Activated CD8-positive, alpha-beta memory T cell treated with anti-CD3 and anti-CD28 coated beads, Interleukin-2, amount 50 U/mL, for 4 hours (primary cell): ENCODE results near the gene TMEM143.
"Not testable (repeated sequence)": the region's sequence is repeated elsewhere in the genome, so short reads cannot be mapped to it uniquely, and the experiment has no call there.

Source experiments
- DNase-seq: peaks from one replicate; pipeline ENCODE4 v3.0.0-alpha.2; 2020

TMEM143 gene

DNA sequence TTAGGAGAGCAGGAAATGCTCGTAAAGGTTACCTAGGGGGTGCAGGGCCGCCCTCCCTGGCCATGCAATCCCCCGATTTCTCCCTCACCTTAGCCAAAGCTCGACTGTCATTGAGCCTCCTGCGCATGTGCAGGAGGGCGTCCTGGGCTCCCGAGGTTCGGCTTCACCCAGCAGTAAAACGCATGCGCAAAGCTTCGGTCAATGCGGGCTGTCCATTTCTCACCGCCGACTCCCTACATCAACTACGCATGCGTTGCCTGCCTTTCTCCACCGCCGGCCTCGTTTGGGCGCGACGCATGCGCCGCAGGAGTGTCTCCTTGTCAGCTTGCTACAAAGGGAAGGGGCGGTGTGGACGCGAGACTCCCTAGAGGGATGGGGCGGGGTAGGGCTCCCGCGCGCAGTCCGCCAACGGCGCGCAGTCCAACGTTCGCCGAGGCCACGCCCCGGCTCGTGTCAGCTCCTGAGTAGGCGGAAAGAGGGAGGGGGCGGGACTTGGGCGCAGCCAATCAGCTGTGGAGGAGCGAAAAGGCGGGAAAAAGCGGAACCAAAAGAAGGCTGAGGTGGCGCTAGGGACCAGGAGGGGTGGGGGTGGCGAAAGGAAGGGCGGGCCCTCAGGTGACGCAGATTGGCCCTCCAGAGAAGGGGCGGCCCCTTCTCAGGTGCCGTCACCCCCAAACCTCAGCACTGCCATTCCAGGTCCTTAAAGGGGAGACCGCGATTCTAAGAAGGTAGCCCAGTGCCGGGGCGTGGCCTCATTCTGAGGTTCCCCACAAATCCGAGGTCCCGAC is at the start of gene TMEM143, which contains the start of gene SYNGR4:
TMEM143 (minus strand) TSS at position 131 of the 788 bp plus-strand sequence; CDS start at position 111, 20 bp downstream.
SYNGR4 (plus strand) TSS at position 558 of the 788 bp plus-strand sequence. CDS start 1,476 bp downstream, outside the sequence.
- peak; percentile 96 for DNase-seq

DNA sequence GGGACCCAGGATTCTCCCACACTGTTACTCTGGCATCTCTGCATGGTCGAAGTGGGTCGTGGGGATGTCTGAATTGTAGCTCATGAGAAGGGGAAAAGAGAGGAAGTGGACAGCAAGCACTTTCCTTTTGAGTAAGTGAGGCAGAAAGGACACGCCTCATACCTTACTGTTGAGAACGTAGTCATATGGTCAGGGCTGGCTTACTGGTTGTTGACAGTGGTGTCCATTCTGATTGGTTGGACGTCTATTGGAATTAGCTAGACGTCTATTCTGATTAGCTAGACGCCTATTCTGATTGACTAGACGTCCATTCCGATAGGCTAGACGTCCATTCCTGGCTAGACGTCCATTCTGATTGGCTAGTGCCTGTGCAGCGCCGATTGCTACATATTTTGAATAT is 42.1 kb upstream of the TMEM143 start:
- no peak for DNase-seq

DNA sequence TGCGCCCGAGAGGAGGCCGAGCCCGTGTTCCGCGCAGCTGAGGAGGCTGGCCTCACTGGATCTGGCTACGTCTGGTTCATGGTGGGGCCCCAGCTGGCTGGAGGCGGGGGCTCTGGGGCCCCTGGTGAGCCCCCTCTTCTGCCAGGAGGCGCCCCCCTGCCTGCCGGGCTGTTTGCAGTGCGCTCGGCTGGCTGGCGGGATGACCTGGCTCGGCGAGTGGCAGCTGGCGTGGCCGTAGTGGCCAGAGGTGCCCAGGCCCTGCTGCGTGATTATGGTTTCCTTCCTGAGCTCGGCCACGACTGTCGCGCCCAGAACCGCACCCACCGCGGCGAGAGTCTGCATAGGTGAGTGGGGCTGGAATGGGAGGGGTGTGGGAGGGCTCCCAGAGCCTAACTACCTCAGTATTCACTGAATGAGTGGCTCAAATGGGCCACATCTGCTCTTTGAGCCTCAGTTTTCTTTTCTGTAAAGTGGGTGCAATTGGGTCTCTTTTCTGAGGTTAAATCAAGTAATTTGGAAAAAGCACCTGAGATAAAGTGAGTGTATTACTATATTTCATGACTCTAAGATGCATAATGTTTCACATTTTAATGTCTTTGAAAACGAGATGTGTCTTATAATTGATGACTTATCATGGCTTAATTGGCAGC is 41.4 kb upstream of the TMEM143 start:
- no peak for DNase-seq

DNA sequence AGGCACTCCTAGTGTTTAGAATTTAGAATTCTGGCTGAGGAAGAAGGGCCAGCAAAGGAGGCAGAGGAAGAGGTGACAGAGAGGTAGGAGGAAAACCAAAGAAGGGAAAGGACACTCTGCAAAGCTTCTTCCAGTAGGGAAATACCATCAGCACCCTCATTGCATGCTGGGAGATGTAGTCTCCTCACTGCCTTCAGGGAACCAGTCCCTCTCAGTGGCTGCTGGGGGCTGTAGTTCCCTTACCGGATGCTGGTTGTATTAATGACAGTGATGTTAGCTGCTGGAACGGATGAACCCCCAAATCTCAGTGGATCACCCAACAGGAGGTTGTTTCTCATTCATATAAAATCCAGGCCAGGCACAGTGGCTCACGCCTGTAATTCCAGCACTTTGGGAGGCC is 39.9 kb upstream of the TMEM143 start:
- DNase-seq, result peak; percentile 49

DNA sequence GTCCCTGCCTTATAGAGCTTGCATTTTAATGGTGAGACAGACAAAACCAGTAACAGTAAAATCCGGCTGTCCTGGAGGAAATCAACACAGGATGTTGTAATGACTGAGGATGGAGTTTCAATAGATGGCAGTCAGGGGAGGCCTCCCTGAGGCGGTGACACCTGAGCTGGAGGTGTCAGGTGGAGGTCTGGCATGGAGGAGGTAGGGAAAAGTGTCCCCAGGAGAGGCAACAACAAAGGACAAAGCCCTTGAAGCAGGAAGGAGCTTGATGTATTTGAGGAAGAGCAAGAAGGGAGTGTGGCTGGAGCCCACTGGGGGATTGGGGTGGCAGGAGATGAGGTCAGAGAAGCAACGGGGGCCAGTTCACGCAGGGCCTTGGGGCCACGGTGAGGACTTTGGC is 37.5 kb upstream of the TMEM143 start:
- DNase-seq, result no peak

DNA sequence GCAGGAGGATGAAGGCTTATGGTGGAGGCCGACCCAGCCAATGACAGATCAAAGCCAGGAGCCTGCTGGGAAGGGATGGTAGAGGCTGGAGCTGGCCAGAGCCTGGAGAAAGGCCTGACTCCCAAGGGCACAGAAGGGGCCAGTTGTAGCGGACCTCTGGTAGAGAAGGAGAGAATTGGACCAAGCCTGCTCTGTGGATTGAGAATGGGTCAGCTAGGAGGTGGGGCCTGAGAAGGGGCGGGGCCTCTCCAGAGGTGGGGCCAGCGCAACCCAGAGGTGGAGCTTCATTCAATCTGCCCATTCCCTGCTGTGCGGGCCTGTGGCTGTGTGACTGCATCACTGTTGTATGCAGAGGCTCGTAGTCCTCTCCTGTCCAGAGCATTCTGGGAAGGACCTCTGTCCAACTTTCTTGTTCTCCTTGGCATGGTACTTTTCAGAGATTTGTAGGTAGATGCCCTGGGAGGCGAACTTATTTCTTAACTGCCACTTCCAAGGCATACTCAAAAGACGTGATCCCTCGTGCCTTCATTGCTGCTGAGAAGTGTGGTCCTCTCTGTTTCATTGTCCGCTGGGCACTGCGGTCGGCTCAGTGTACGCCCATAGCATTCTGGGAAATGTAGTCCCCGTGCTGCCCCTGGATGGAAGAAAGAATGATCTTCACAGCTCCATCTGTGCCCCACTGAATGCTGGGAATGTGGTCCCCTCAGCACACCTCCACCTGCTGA is 36.4 kb upstream of the TMEM143 start:
- peak; percentile 28 for DNase-seq

DNA sequence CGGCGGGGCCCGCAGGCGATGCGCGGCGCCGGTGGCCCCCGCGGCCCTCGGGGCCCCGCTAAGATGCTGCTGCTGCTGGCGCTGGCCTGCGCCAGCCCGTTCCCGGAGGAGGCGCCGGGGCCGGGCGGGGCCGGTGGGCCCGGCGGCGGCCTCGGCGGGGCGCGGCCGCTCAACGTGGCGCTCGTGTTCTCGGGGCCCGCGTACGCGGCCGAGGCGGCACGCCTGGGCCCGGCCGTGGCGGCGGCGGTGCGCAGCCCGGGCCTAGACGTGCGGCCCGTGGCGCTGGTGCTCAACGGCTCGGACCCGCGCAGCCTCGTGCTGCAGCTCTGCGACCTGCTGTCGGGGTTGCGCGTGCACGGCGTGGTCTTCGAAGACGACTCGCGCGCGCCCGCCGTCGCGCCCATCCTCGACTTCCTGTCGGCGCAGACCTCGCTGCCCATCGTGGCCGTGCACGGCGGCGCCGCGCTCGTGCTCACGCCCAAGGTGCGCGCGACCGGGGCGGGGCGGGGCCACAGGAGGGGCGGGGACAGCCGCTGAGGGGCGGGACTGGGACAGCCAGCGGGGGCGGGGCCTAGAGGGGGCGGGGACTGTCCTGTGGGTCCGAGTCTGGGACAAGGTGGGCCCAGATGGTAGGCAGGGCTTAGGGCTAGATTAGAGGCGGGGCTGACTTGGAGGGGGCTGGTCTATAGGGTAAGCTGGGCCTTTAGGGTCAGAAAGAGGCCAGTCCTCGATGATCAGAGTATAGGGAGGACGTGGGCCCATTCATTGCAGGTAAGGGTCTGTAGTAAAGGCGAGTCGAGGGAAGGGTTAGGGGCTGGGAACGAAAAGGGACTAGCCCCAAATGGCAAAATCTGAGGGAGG is 34.9 kb upstream of the TMEM143 start:
- DNase-seq, result peak; percentile 75

DNA sequence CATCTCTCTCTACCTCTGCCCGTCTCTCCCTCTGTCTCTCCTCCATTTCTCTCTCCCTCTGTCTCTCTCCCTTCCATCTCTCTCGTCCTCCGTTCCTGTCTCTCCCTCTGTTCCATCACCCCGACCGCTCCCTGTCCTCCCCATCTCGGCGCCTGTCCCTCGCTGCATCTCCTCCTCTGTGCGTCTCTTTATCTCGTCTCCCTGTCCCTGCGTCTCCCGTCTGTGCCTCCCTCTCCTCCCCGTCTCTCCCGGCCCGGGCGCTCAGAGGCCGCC is 34.3 kb upstream of the TMEM143 start:
- no peak for DNase-seq

DNA sequence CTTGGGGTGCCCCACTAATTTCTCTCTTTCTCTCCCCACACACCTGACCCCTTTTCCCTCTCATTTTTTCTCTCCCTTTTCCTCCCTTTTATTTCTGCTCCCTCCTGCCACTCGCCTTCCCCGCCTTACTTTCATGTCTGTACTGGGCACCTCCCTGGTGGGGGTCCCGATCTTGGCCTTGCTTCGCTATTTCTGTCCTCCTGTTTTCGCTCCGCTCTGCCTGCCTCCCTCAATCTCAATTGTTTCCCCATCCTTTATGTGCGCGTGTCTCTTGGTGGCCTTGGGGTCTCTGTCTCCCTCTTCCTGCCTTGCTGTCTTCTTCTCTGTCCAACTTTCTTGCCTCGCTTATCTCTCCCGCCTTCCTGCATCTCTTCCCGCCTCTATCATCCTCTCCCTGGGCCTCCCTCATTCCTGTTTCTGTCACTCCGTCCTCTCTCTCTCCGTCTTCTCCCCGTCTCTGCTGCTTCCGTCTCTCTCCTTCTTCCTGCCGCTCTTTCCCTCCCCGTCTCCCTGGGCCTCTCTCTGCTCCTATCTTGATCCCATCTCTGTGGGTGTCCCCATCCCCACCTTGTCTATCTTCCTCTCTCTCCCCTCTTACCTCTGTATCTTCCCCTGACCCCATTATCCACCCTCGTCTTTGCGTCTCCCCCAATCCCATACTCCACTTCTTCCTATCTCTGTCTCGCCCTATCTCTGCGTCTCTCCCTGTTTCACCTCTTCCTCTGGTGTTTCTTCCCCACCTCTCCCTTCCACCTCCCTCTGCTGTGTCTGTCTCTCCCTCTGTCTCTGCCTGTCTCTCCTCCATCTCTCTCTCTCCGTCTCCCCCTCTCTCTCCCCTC is 33.7 kb upstream of the TMEM143 start:
- no peak for DNase-seq

DNA sequence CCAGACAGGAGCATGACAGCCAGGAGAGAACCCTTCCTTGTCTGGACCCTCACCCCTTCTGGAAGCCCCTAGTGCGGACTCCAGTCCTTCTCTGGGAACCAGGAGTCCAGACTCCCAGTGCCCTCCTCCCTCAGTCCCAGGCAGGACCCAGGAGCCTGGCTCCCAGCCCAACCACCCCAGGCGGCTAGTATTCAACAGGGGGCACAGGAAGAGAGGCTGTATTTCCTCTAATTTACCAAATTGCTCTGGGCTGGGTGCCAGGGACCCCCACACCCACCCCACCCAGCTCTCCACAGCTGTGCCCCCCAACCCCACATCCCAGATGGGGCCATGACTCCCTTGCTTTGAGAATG is 33.1 kb upstream of the TMEM143 start:
- no peak for DNase-seq

DNA sequence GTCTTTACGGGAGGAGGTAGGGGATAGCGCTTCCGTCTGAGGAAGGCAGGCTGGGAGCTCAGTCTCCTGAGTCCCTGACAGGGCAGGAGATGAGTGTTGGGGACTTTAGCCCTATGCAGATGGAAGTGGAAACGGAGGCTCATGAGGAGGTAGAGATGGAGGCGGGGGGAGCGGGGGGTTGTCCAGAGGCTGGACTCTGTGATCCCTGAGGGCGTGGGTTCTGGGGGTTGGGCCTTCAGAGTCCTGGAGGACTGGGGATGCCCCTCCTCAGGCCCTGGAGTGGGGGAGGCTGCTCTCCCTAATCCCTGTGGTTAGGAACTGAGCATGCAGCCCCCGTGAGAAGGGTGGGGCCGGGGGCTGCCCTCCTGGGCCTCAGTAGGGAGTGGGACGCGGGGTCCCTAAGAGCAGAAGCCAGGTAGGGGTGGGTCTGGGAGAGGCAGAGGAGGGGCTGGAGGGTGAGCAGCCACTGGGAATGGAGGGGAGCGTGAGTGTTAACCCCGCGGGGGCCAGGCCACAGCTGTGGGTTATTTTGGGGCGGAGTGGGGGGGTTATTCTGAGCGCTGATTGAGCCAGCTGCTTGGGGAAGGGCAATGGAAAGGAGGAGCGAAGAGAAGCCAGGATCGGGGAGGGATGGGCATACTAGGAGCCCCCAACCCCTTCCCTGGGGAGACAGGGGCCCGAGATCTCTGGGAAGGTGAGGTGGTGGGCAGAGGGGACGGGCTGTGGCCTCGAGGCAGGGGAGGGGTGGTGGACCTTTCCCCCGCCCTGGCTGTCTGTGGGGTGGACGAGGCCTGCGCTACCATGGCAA is 32.5 kb upstream of the TMEM143 start:
- no peak for DNase-seq

DNA sequence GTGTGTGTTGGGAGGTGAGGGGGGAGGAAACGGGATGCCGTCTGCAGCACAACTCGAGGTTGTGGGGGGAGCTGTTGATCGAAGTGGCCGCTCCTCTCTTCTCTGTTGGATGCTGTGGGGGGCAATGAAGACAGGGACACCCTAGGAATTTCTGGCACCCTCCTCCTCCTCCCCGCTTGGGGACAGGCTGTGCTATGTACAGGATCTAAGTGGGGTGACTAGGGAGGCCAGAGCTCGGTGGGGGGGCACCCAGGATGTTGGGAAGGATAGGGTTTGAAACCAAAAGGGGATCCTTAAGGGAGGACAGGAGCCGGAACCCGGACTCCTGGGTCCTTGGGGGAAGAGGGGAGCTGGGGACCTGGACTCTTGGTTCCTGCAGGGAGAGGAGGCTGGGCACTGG is 31.8 kb upstream of the TMEM143 start:
- DNase-seq, result no peak

DNA sequence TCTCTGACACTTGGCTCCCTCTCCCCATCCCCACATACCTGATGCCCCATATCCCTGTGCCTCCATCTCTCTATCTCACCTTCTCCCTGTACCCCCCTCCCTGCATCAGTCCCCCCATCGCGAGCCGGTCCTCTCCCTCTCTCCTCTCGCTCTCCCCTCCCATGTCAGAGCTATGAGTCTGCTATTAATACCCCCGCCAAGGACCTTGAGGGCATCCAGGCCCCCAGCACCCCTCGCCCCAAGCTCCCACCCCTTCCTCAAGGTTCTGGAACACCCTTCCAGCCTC is 31.4 kb upstream of the TMEM143 start:
- no peak for DNase-seq

DNA sequence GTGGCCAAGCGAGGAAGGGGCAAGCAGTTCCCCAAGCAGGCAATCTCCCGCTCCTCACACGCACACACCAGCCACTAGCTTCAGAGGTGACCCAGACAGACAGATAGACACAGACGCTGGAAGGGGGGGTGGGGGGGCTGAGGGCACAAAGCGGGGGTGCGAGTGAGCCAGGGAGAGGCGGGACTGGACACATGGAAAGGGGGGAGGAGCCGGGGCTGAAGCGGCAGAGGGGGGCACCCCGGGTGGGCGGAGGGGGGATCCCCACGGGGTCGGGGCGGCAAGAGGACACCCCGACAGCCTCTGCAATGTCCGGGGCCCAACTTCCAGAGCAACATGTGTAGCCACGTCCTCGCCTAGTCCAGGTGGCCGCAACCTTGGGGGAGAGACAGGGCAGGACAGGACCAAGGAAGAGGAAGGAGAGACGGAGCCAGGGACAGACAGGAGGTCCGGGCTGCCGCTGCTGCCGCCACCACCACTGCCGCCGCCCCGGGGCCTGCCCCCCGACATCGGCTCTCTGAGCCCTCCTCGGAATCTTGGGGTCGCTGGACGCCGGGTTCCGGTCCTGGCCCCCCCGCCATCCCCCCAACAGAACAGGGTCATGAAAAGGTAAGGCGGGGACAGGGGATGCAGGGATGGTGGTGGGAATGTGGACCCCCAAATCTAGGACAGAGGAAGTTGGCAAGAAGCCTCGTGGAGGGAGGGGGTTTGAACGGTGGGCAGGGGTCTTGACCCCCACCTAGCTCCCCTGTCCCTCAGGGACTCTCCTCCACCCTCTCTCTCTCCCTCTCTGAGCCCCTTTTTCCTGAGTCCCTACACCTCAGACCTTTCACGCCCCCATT is 30.8 kb upstream of the TMEM143 start:
- DNase-seq, result no peak

DNA sequence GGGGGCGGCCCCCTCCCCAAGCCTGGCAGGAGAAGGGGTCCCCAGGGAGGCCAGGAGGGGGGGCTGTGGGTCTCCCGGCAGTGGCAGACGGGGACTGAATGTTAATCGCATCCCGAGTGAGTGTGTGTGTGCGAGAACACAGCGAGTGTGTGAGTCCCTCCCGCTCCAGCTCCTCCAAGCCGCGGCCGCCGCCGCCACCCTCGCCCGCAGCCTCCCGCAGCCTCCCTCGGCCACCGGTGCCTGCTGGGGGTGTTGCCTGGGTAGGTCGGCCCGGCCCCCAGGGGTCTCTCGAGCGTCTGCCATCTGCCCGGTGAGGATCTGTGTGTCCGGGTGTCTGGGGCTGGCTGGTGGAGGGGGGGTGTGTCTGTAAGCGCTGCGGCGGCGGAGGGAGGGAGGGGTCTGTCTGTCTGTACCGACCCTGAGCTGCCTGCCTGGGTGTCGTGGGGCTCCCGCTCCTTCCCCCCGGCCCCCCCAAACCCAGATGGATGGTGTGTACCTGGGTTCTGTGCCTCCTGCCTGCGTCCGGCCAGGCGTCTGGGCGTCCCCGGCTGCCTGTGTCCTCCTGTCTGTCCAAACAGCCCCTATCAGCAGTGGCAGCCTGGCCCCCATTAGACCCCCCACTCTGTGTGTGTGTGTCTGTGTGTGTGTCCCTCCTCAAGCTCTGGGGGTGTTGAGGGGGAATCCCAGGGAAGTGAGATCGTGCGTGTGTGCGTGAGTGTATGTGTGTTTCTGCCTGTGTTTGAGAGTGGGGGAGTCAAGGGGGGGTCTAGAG is 30.0 kb upstream of the TMEM143 start, which contains the start of gene GRIN2D:
GRIN2D (plus strand) TSS at position 110 of the 772 bp plus-strand sequence. CDS start 4,725 bp downstream, outside the sequence.
- peak; percentile 26 for DNase-seq

DNA sequence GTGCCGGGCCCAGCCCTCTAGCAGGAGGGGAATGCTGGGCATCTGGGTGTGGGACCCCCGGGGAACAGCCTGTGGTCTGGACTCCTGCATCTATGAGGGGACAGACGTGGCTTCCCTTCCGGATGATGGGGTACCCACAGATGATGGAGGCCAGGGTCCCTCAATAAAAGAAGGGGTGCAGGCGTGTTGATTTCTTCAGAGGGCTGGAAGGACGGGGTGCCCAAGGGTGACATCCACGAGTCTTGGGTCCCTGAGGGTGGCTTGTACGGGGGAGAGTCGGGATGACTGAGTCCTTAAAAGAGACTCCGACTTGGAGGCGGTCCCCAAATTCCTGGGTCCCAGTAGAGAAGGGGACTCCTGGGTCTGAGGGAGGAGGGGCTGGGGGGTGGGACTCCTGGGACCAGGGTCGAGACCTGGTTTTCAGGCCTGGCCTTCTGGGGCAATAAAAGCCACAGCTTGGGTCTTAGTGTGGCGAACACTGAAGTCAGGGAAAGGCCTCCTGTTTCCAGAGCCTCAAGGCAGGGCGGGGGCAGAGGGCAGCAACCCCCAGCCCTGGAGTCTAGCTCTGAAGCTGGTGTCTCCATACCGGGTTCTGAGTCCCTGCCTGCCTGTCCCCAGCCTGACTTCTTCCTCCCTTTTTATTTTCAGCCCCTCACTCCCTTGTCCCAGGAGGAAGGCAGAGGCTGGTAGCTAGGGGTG is 29.3 kb upstream of the TMEM143 start:
- DNase-seq, result no peak

DNA sequence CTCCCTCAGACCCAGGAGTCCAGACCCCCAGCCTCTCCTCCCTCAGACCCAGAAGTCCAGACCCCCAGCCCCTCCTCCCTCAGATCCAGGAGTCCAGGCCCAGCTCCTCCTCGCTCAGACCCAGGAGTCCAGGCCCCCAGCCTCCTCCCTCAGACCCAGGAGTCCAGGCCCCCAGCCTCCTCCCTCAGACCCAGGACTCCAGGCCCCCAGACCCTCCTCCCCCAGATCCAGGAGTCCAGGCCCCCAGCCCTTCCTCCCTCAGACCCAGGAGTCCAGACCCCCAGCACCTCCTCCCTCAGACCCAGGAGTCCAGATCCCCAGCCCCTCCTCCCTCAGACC is 28.2 kb upstream of the TMEM143 start:
- not testable (repeated sequence) for DNase-seq

DNA sequence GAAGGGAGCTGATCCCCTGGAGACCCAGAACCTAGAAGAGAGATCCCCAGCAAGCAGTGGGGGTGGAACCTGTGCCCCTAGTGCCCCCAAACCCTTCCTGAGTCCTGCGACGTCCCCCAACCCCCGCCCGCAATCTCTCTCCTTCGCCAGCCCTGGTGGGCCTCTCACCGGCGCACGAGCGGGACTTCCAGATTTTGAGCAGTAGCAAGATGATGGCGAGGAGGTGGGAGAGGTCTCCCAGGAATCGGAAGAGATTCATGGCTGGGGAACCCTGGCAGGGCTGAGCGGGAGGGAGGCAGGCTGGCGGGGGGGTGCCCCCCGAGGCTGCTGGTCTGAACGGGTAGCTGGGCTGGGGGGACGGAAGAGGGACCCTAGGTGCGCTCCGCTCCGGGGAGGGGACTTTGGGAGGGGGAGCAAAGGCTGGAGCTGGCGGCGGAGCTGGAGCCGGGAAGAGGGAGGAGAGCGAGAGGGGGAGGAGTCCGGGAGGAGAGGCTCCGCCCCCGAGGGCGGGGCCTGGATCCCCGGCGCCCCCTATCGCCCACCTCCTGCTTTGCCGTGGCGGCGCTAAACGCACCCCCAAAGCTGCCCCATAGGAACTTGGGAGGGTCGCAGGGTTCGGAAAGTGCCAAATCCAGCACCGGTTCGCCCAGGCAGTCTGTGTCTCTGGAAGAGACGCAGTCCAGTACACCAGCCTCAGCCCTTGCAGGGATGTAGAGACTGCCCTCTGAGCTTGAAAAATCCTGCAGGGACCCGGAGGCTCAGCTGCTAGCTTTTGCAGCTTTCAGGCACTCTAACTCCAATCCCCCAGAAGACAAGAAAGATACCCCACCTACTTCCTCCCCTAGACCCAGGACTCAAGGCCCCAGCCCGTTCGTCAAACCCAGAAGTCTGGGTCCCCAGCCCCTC is 27.6 kb upstream of the TMEM143 start, which contains the start of gene KDELR1:
KDELR1 (minus strand) TSS at position 452 of the 906 bp plus-strand sequence; CDS start at position 259, 193 bp downstream.
- peak; percentile 75 for DNase-seq
